IMR-90 (cell line): Measurements from ENCODE around the gene TYW5.

Experiments used
- CTCF ChIP-seq: conservative IDR thresholded peaks from 2 replicates; pipeline ENCODE4 v1.5.1; 2012; ENCODE audit warnings: mild to moderate bottlenecking, low read depth, low read length, improper control_type of control experiment
- MXI1 ChIP-seq: IDR thresholded peaks from 2 replicates; pipeline ENCODE4 v1.6.1; 2012; ENCODE audit warnings: low read depth, mild to moderate bottlenecking, low read length, moderate library complexity, borderline replicate concordance
- RCOR1 ChIP-seq: IDR thresholded peaks from 2 replicates; pipeline ENCODE4 v1.6.1; 2012; ENCODE audit warnings: mild to moderate bottlenecking, low read length, improper control_type of control experiment; ENCODE audit not compliant: insufficient replicate concordance
- SMC3 ChIP-seq: fragments of 150-350 bp; IDR thresholded peaks from 2 replicates; pipeline ENCODE4 v1.6.1; 2016; ENCODE audit warnings: low read depth, mild to moderate bottlenecking, antibody characterized with exemption, low read length, moderate library complexity
- USF2 ChIP-seq: fragments of 150-350 bp; IDR thresholded peaks from 2 replicates; pipeline ENCODE4 v1.6.1; 2017; ENCODE audit warnings: mild to moderate bottlenecking, antibody characterized with exemption, low read length, low read depth

- TF ChIP-seq CTCF = no peak
- TF ChIP-seq MXI1 = no peak
- no peak for TF ChIP-seq SMC3
- no peak for TF ChIP-seq USF2
- no peak for TF ChIP-seq RCOR1
Observed at GRCh38 chr2:199903111-199903510, 52.2 kb downstream of the TYW5 start.
